DMS114 treated with DMSO at 0.1 percent for 48 hours (cell line): ENCODE data around the gene SORCS2.
"Not testable (repeated sequence)": the region's sequence is repeated elsewhere in the genome, so short reads cannot be mapped to it uniquely, and the experiment has no call there.

Source experiments
- DNase-seq: peaks from one replicate; lab custom pipeline; 2025; ENCODE audit not compliant: unreplicated experiment; lab: John Stamatoyannopoulos, UW

Gene SORCS2

DNA sequence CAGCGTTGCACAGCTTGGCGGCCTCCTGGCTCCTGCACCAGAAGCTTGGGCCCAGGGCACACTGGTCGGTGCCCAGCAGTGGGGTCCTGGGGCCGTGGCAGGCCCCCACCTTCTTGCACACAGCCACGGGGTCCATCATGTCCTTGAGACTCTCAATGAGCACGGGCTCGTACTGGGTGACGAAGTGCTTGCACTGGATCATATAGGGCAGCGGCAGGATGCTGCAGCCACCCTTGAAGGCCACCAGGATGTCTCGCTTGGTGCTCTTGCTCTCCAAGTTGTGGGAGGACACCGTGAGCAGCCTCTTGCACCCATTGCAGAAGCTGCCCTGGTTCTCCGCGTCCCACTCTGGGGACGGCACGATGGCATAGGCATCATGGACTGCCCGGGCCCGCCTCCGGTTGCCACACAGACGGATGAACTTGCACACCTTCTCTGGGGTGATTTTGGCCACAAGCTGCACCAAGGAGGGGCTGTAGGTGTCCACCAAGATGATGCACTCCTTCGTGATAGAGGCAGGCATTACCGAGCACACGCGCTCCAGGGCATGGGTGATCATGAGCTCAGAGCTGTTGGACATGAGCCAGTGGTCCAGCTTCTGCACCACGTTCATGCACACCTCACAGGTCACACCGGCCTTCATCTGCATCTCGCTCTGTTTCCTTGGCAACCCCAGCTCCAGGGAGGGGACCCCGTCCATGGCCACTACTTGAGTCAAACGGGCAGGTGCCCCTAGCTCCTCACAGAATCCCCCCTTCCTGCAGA, 241.2 kb downstream of the SORCS2 start:
- no peak for DNase-seq

DNA sequence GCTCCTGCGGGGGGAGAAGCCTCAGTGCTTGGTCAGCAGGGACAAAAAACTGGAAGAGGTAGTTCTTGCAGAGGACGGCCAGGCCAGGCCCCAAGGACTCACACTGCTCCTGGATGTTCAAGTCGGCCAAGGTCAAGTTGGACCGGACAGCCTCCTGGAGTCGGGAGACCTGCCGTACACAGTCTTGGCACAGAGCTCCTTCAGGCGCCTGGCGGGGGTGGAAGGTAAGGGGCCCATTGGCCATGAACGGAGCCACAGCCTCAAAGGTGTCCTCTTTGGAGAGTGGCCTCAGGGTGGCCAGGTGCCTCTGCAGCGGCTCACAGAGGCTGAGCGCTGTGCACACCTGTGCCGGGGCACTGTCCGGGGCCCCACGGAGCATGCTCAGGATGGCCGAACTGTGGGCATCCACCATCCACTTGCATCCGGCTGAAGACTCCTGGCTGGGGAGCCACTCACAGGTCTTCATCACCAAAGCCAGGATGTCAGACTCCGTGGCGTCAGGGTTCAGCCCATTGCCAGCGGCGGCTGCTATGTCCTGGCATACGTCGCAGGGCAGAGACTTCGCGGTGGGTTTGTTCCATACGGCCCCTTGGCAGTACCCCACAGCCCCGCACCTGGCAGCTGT, 241.9 kb downstream of the SORCS2 start:
- DNase-seq, result no peak

DNA sequence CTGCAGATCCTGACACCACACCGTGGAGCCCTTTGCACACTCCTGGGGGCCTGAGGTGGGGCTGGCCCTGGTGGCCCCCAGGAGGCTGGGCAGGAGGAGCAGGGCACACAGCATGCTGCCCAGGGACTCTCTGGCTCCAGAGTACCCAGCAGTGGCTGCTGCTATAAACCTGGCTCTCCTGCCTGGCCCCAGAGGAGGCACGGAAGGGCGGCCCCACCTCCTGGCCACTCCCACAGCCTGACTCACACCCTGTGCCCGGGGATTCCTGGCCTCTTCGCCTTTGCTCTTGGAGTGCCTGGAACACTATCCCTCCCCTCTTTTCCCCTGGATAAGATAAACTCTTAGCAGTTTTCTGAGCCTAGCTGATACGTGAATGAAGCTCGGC, 242.4 kb downstream of the SORCS2 start, which contains the start of gene PSAPL1:
Gene PSAPL1, minus strand, starts transcription at position 165 of the 385 bp plus-strand sequence. Its CDS starts 51 bp downstream, at position 114.
- no peak for DNase-seq

DNA sequence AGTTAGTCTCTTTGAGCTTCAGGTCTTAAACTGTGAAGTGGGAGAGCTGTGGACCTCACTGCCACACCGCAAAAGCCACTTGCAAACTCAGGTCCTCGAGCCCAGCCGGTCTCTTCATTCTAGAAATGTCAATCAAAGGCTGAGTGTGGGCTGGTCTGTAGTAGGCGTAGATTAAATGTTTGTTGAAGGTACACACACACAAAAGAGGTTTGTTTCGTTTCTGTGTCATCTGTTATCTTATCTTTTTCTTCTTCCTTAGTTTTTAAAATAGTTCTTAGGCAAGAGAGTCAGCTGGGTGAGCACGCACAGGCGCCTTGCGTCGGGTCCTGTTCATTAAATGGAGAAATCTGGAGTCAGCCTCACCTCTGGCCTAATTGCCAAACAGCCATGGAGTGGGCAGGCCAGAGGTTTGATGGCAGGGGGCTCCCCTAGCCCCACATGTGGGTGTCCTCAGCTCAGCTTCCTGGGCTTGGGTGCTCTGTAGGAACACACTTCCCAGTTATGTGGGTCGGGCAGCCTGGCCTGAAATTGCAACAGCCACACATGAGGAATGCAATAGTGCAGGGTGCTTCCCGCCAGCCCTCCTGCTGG, 243.2 kb downstream of the SORCS2 start:
- DNase-seq, result no peak

DNA sequence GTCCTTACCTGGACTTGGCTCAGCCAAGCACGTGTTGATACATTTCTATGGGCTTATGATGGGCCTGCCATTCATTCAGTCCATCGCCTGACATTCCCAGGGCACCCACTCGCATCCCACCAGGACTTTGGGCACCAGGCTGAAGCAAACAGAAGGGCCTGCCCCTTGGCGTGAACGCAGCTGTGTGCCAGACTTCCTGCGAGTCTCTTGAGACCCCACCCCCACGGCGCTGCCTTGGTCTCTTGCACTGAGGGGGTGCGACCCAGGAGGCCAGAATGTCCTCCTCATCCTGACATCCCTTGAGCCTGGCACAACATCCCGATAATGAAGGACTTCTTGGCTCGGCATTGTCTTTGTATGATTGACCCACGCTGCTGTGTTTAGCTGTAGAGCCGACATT, 243.9 kb downstream of the SORCS2 start:
- no peak for DNase-seq

DNA sequence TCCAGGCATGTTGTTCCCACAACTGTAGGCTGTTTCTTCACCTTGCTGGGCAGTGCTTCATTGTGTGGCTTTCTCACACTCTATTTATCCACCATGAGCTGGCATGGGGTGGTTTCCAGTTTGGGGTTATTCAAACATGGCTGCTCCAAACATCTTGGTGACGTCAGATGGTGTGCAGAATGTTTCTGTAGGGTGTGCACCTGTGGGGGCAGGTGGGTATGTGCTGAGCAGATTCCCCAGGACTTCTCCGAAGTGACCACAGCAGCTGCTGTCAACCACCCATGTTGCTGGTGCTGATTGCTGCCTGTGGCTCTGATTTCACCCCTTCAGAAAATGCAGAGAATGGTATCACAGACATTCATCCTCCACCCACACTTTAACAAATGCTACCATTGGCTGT, 247.4 kb downstream of the SORCS2 start:
- DNase-seq, result no peak

DNA sequence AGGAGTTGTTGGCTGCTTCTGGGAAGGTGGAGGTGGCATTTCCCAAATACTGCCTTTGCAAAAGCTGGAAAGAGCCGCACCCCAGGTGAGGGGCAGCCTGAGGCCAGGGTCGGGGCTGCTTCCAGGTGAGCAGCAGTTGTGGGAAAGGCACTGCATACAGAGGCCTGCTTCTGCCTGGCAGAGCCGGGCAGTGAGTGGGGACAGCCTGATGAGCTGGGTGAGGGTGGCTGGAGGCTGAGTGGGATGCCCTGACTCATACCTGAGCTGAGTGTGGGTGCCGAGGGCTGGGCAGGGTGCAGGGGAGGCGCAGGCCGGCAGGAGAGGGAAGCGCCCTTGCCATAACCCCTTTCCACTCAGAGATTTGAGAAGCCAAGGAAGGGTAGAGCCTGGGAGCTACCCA, 248.9 kb downstream of the SORCS2 start:
- DNase-seq, result no peak

DNA sequence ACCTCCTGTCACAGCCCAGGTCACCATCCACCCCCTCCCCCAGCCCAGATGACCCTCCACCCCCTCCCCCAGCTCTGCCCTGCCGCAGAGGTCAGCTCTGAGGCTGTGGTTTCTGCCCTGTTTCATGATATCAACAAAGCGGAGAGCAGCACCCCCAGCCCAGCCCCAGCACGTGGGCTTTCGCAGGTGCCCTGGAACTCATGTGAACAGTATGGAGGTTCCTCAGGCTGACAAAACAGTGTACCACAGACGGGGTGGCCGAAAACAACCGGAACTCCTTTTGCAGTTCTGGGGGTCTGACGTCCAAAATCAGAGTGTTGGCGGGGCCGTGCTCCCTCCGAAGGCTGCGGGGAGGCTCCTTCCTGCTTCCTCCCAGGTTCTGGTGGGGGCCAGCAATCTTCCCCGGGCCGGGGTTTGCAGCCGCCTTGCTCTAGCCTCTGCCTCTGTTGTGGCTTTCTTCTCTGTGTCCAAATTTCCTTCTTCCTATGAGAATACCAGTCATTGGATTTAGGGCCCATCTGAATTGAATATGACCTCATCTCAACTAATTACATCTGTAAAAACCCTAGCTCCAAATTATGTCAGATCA, 250.3 kb downstream of the SORCS2 start:
- DNase-seq, result no peak

DNA sequence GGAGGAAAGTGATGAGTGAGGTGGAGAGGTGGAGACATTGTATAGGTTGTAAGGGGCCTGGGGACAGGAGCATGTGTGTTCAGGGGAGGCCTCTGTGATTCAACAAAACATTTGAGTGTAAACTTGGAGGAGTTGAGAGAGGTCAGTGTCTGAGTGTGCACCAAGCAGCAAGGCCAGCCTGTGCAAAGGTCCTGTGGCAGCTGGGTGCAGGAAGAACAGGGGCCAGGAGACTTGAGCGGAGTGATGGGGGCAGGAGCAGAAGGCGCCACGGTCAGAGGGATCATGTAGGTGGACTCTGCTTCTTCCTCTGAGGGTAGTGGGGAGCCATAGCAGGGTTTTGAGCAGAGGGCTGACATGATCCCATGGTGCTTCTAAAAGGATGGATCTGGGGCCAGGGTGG, 252.0 kb downstream of the SORCS2 start:
- no peak for DNase-seq

DNA sequence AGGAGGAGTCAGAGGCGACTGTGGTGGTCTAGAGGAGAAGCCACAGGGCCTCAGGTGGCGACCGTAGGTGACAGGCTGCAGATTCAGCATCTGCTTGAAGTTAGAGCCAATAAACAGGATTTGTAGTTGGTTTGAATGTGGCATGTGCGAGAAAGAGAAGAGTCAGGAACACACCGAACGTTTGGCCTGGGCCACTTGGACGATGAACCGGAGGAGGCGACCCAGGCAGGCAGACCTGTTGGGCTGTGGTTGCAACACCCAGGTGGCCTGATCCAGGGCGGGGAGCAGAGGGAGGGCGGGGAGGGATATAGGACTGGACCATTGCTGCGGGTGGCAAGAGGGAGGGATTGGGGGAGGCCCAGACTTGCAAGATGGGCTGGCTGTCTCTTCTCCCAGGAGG, 252.4 kb downstream of the SORCS2 start:
- no peak for DNase-seq

DNA sequence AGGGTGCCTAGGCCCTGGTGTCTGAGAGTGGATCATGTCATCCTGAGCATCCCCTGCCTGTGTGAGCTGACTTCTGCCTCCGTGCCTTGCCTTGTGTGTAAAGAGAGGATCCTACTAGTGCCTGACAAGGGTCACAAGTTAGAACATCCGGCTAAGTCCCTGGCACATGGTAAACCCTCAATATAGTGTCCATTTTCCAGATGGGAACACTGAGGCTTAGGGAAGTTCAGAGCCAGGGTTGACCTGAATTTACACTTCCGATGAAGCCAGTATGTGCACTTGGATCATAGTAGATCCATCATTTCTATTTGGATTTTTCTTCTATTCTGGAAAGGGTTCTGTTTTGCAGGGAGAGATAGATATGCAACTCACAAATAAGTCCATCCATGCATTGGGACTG, 254.9 kb downstream of the SORCS2 start:
- no peak for DNase-seq

DNA sequence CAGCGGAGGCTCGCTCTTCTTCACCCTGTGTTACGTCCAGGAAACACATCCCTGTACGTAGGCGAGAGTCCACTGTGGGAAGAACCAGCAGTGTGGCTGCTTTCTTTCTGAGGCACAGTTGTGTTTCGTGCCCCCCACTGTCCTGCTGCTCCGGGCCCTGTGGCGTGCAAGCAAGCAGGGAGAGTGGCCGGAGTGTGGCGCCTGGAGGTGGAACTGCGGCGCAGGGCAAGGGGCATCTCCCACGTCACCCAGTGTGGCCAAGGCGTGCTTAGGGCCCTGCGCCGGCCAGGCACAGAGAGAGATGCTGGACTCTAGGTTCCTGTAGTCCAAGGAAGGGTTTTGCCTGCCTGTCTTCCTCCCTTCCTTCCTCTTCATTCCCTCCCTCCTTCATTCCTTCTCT, 255.7 kb downstream of the SORCS2 start:
- DNase-seq, result no peak

DNA sequence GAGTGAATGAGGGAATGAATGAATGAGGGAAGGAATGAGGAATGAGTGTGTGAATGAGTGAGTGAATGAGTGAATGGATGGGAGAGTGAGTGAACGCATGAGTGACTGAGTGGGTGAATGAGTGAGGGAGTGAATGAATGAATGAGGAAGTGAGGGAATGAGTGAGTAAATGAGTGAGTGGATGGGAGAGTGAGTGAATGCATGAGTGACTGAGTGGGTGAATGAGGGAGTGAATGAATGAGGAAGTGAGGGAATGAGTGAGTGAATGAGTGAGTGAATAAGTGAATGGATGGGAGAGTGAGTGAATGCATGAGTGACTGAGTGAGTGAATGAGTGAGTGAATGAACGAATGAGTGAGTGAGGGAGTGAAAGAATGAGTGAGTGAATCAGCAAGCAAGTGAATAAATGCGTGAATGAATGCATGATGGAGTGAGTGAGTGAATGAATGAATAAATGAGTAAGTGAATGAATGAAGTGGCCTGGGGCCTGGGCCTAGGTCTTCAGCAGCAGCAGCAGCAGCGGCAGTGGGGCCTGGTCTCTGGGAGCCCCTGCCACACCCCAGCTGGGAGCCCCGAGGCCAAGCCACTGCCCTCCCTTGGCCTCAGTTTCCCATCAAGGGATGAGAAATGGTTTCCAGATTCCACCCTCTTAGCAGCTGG, 258.6 kb downstream of the SORCS2 start:
- no peak for DNase-seq

DNA sequence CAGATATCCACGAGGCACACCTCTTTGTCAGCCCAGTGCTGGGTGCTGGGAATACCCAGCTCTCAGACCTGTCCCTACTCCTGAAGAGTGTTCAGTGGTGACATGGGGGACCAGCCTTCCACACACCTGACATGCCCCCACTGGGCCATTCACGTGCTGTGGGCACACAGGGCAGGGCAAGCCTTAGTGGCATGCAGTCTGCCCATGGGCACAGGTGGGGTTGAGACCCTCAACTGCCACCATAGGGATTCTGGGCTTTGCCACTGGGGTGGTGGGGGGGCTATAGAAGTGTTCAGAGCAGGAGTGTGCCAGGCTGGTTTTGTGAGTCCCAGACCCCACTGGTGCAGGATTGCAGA, 259.1 kb downstream of the SORCS2 start:
- no peak for DNase-seq

DNA sequence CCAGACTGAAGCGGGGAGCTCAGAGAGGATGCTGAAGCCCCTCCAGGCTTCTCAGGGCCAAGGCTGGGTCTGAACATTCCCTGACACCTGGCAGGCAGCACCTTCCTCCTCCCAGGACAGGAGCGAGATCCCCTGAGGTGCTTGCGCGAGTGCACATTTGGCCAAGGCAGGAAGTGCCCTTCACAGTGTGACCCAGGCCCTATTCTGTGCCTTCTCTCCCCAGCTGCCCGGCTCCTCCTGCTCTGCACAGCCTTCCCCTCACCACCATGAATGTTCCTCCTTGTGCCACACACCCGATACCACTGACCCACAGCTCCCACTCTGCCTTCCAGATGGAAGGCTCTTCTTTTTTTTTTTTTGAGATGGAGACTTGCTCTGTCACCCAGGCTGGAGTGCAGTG, 259.5 kb downstream of the SORCS2 start:
- no peak for DNase-seq

DNA sequence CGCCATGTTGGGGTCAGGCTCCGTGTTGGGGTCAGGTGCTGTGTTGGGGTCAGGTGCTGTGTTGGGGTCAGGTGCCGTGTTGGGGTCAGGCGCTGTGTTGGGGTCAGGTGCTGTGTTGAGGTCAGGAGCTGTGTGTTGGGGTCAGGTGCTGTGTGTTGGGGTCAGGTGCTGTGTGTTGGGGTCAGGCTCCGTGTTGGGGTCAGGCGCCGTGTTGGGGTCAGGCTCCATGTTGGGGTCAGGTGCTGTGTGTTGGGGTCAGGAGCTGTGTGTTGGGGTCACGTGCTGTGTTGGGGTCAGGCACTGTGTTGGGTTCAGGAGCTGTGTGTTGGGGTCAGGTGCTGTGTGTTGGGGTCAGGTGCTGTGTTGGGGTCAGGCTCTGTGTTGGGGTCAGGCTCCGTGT, 260.5 kb downstream of the SORCS2 start:
- not testable (repeated sequence) for DNase-seq

DNA sequence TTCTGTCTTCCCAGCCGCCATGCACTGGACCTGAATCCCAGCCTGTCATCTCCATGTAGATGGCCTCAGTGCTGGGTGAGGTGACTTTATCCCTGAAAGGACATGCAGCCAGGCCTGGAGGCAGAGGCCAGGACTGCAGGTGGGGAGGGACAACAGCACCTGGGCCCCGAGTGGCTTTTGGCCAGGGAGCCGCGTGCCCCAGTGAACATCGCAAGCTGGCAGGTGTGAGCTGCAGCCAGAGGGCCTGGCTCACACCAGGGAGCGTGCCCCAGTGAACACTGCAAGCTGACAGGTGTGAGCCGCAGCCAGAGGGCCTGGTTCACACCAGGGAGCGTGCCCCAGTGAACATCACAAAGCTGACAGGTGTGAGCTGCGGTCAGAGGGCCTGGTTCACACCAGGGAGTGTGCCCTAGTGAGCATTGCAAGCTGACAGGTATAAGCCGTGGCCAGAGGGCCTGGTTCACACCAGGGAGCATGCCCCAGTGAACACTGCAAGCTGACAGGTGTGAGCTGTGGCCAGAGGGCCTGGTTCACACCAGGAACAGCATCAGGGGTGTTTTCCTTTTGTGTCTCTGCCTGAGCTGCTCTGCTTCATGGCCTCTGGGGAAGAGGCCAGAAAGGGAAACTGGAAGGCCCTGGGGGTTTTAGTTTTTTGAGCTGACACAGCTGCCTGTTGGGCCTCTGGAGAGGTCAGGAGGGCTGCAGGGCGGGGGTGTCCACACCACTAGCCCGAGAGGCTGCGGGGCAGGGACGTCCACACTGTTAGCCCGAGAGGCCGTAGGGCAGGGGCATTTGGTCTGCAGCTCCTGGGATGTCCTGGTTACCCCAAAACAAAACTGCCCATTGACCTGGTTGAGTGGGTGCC, 265.1 kb downstream of the SORCS2 start:
- no peak for DNase-seq

DNA sequence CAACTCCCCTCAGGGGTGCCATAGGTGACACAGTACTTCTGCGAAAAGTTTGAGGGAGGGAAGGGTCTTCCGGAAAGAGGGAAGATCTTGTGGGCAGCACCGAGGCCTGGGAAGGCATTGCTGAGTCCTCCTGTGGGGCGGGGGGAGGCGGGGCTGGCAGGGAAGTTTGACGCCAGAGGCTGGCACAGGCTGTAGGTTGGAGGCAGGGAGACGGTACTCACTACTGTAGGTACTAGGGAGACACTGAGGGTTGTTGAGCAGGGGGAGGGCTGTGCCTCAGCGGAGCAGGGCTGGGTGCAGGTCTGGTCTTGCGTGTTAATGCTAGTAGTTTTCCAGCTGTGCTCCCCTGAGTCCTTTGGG, 265.7 kb downstream of the SORCS2 start:
- DNase-seq, result no peak

DNA sequence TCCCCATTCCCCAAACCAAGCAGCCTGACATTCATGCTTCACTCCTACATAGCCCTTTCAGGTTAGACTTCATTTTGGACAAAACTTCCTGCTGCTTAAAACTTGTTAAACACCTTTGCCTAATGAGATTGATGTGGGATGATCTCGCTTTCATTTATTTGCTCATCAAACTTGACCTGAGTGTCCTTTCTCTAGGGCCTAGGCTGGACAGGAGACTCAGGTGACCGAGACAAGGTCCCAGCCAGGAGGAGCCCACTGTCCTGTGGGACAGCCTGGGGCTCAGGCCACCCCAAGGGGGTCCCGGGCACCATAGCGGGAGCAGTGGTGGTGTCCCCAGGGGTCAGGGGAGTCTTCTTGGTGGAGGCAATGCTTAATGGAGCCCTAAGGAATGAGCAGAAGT, 266.1 kb downstream of the SORCS2 start:
- DNase-seq, result no peak

DNA sequence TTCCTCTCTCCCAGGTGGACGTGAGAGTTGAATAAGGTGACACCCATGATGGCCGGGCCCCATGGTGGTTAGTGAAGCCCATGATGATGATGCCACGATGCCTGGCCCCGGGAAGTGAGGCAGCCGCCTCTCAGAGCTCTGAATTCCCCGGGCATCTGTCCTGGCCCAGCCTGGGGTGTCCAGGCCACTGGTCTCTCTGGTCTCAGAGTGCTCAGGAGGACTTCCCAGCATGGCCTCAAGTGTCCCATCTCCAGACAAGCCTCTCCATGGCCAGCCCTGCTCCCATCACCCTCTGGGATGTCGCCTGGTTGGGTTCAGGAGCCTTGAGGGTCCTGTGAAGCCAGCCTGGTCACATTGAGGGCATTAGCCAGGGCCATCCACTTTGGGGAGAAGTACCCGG, 267.1 kb downstream of the SORCS2 start:
- DNase-seq, result no peak

DNA sequence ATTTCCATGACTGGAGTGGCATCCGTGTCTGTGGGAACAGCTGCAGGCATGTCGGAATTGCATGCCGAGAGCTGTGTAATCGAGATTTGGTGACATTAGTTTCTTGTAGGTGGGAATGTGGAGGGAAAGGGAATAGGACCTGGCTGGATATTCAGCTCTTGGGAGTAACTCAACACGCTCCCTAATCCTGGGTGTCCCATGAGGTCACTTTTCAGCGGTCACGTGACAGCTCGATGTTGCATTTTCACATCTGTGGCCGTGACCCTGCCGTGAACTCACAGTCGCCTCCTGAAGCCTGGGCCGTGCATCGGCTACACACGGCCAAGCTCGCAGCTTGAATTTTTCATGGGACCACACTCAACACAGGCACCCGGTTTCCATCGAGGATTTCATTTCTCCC, 268.2 kb downstream of the SORCS2 start:
- no peak for DNase-seq
